GM18861 (cell line): ENCODE data around the gene MBD3.
A peak's percentile ranks its signal among the peaks of the same experiment; 100 is the strongest.

Source experiments
- ATAC-seq: cut with Tn5 transposase; IDR thresholded peaks from one replicate; pipeline ENCODE4 v1.9.1; 2021; ENCODE audit not compliant: unreplicated experiment

MBD3 gene

DNA sequence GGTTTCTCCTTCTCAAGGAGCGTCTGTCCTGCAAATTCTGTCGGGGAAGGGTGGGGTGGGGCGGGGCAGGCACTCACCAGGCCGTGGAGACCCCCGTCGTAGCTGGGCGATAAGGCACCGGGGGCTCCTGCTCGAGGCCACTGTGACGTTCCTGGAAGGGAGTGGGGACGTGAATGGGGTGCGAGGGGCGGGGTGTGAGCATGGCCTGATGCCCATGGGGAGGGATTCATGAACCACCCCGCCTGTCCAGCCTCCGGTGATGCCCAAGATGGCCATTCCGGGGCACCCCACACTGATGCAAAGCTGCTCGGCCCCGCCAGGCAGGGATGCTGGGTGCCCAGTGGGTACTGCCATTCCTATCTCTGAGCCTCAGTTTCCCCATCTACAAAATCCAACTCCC lies 27.0 kb upstream of the MBD3 start:
- ATAC-seq, result no peak

DNA sequence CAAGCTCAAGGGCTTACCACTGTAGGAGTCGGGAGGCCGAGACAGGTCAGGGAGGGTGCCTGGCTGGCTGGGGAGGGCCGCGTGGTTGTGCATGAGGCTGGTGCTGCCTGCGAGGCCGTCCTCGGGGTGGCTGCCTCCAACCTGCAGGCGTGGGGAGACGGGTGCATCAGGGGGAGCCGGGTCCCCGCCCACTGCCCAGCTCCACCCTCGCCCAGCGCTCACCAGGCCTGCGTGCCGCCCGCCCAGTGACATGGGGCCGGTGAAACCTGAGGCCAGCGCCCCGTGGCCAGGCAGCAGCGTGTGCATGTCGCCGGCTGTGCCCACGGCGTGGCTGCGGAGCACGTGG lies 26.4 kb upstream of the MBD3 start:
- ATAC-seq, result no peak

DNA sequence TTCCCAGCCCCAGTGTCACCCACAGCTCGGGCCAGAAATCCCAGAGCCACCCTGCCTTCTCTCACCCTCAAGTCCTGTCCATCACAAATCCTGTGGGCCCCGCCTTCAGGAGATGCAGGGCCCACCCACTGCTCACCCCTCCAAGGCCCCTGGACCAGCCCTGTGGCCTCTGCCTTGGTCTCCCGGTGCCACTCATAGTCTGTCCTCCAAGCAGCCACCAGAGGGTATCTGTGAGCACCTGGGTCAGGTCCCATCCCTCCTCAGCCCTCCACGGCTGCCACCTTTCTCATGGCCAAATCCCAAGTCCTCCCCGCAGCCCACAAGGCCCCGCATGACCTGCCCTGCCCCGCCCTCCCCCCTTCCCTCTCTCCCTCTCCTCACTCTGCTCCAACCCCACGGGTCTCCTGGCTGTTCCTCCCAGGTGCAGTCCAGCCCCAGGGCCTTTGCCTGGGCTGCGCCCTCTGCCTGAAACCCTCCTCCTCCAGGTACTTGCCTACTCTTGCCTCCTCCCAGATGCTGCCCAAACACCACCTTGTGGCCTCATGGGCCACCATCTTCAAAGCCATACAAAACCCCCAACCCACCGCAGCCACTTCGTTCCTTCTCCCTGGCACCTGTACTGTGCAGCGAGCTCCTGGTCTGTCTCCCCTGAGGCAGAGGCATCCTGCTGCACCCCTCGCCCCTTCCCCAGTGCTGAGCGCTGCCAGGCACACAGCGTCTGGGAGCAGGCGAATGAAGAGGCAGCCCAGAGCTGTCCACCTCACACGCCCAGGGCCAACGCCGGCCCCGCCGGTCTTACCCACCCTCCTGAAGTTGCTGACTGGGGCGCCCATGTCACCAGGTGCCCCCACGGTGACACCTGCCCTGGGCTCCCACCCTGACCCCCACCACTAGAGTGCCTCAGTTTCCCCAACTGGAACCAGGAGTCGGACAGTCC lies 25.8 kb upstream of the MBD3 start:
- ATAC-seq, result no peak

DNA sequence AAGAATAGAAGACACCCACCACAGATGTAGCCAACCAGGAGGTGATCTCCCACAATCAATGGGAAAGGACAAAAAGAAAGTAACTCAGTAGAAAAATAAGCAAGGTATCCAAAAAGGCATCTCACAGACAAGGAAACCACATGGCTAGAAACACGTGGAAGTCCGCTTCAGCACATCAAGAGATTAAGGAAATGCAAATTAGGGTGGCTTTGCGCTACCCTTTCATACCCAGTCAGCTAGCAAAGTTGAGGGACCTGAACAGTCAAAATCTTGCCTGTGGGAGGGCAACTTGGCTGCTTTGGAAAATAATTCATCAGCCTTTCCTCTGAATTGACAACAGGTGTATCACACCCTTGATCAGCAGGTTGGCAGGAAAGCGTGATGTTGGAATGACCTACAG lies 24.2 kb upstream of the MBD3 start:
- no peak for ATAC-seq

DNA sequence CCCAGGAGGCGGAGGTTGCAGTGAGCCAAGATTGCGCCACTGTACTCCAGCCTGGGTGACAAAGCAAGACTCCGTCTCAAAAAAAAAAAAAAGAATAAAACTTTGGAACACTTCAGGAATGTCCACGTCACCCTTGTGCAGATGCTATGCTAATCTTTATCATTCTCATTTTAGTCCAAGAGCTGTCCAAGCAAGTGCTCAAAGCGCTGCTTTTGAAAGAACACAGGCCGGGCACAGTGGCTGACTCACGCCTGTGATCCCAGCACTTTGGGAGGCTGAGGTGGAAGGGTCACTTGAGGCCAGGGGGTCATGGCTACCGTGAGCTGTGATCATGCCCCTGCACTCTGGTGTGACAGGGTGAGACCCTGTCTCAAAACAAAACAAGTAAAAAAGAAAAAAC lies 23.7 kb upstream of the MBD3 start:
- no peak for ATAC-seq

DNA sequence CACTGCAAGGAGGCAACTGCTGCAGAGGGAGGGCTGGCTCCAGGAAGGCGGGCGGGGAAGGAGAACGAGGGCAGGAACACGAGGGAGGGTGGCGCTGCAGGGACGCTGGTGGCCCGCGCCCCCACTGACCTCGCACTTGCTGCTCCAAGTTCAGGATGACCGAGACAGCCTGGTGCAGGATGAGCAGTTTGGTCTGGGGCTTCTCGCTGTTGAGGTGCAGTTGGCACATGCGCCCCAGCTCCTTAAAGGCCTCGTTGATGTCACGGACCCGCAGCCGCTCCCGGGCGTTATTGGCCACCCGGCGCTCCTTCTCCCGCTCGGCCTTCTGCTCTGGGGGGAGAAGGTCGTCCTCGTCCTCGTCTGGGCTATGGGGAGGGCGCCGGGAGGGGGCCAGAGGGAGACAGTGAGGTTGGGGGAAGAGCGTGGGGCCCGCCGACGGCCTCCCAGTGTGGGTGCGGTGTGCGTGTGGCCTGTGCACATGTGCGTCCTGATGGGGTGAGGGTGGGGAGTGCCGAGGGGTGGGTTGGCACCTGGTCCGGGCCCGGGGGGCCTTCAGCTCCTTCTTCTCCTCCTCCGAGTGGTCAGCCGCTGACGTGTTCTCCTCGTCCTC lies 22.6 kb upstream of the MBD3 start:
- no peak for ATAC-seq

DNA sequence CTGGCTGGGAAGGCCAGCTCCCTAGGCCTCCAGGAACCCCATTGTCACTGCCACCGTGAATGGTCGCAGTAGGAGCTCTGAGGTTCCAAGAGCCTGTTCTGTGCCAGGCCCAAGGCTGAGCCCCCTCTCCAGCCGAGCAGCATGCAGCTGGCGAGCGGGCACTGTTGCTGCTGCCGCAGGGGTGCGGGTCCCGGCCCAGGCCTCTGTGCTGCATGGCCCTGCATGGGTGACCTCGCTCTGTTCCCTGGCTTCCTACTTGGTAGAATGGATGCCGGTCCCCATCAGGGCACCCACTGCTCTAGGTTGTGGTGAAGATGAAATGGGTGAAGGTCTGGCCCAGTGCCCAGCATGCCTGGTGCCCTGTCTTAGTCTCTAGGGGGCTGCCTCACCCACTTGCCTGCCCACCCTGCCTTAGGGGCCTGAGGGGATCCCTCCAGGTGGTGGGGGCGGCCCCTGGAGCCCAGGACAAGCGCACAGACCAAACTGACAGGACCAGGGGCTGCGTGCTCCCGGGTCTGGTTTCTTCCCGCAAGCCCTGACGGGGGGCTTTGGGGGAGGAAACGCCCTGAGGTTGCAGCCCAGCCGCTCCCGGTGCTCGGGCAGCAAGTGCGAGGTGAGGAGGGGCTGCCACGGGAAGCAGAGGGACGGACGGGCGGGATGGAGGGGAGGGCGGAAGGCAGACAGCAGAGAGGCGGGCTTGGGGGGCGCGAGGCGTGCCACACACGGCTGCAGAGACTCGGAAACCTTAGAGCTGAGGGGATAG lies 21.3 kb upstream of the MBD3 start:
- ATAC-seq, result no peak

DNA sequence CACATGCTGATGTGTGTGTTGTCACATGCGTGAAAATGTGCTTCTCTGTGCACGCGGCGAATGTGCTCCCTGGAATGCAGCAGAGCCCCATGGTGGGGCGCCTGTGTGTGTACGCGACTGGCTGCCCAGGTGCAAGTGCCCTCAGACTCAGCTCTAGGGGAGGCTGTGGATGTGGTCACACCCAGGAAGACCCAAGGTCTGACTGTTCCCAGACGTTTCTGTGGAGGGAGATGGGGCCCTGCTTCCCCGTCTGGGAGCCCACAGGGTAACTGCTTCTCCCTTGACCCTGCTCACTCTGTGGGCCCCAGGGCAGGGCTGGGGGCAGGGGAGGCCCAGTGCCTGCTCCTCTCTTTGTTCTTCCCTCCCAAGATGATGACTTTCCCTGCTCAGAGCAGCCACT lies 20.5 kb upstream of the MBD3 start:
- ATAC-seq, result no peak

DNA sequence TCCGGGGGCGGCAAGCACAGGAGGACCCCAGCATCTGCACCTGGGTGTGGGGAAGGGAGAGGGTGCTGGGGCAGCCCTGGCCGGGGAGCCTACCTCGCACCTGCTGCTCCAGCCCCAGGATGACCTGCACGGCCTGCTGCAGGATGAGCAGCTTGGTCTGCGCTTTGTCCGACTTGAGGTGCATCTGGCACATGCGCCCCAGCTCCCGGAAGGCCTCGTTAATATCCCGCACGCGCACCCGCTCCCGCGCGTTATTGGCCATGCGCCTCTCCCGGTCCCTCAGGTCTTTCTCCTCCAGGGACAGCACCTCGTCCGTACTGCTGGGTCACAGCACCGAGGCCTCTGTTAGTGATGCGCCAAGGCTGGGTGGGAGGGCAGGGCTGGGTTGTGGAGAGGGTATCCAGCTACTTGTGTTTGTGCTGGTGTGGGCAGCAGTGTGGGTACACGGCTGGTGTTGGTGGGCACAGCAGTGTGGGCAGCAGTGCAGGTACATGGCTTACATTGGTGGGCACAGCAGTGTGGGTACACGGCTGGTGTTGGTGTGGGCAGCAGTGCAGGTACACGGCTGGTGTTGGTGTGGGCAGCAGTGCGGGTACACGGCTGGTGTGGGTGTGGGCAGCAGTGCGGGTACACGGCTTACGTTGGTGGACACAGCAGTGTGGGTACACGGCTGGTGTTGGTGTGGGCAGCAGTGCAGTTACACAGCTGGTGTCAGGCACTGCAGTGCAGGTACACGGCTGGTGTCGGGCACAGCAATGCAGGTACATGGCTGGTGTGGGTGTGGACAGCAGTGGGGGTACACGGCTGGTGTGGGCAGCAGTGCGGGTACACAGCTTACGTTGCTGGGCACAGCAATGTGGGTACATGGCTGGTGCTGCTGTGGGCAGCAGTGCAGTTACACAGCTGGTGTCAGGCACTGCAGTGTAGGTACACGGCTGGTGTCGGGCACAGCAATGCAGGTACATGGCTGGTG lies 19.7 kb upstream of the MBD3 start:
- no peak for ATAC-seq

DNA sequence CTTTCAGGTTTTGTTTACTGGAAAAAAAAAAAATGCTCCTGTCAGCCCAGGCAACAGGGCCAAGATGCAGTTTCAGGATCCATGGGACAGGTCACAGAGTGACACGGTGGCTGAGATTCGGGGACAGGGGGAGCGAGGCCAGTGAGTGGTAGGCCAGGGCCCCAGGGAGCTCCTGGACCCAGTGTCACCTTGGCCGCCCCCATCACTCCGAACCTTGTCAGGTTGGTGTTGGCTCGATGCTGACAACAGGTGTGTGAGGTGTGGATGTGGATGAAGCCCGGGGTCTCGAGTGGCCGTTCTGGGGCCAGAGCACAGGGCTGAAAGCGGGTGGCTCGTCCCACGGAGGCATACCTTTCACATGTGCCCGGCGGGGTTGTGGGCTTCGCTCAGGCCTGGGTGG lies 18.7 kb upstream of the MBD3 start:
- no peak for ATAC-seq

DNA sequence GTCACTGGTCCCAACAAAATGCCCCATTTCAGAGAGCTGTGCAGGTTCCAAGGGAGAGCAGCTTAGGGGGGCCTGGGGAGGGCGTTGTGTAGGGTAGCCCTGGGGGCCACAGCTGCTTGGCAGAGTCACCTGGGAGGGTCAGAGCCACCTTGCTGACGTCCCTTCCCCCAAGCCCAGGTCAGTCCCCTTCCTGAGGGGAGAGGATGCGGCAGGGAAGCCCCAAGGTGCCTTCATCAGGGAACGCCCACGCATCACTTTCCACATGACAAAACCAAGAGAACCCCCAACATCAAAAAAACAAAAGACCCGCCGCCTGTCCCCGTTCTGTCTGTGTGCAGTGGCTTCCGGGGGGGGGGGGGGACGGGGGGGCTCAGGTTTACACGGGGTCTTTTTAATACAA lies 17.9 kb upstream of the MBD3 start:
- no peak for ATAC-seq

DNA sequence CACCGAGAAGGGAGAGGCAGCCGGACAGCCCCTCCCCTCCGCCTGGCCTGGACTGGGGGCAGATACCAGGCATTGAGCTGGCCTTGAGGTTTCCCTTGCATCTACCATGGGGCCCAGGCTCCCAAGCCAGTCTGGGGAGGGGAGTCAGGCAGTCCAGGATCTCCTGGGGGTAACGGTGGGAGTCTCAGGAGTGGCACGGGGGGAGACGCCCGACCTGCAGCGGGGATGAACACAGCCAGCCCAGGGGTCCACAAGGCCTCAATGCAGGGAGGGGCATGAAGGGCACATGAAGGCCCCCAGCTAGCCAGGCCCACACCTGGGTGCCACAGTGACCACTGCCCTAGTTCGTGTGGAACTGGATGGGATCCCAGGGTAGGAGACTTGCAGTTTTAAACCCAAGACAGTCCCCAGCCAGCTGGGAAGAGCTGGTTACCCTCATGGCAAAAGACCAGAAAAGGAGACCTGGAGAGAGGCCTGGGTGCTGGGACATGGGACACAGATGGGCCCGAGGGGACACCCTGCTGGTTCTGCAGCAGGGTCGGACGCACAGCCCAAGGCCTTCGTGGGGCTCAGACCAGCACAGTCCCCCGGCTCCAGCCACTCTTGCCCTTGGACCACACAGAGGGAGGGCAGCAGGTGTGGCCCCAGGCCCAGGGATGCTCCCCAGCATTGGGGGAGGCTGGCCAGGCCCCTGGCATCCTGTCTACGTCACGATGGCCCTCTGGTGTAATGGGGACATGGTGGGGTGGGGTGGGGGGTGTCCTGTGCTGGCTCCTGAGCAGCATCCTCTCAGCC lies 17.2 kb upstream of the MBD3 start:
- no peak for ATAC-seq

DNA sequence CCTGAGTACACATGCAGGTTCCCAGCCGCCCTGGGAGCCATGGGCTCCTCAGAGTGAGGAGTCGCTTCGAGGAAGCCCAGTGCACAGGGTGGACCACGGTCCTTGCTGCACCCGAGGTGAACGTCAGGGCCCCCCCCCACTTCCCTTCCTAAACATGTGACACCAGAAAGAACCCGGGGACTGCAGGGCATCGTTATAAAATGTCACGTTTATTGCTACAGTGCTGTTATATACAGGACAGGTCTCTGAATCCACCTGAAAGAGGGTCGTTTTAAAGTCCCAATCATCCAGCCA lies 16.4 kb upstream of the MBD3 start:
- no peak for ATAC-seq

DNA sequence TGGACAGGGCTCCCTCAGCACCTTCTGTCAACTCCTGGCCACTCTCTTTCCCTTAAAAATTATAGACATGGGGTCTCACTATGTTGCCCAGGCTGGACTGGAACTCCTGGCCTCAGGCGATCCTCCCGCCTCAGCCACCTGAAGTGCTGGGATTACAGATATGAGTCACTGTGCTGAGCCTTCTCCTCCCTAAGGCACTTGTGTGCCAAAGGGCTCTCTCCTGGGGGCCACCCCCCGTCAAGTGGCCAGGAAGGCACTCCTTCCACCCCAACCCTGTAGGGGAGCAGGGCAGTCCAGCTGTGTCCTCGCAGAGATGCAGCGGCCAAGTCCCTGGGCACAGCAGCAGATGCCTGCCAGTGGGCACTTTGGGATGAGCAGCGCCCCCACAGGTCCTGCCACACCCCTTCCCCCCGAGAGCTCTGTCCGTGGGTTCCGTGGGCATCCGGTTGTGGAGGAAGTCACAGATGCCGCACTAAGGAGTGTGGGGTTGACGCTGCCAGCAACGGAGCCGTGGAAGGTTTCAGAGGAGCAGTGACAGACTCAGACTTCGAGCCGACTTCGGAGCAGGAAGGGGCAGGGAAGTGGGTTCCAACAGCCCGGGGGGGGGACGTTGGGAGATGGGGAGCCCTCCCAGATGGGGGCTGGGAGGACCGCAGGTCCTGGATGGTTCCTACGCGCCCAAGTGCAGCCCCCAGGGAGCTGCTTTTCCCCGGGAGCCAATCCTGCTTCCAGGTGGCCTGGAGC lies 15.9 kb upstream of the MBD3 start:
- no peak for ATAC-seq

DNA sequence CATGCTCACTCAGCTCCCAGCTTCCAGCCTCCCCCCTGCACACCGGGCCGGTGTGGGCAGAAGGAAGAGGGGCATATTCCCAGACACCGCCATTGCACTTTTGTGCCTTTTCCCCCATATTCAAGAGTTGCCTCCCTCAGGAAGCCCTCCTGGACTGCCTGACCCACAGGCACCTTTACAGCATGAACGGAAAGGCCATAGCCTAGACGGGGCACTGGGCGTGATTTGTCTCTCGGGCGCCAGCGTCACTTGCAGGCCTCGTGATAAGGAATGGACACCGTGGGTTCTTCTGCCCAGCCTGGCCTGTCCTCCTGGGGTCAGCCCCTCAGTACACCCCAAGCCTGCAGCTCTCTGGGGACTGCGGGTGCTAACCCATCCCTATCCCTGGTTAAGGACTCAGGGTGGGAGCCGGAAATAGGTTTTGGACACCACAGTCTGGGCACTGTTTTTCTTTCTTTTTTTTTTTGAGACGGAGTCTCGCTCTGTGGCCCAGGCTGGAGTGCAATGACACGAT lies 13.5 kb upstream of the MBD3 start:
- no peak for ATAC-seq

DNA sequence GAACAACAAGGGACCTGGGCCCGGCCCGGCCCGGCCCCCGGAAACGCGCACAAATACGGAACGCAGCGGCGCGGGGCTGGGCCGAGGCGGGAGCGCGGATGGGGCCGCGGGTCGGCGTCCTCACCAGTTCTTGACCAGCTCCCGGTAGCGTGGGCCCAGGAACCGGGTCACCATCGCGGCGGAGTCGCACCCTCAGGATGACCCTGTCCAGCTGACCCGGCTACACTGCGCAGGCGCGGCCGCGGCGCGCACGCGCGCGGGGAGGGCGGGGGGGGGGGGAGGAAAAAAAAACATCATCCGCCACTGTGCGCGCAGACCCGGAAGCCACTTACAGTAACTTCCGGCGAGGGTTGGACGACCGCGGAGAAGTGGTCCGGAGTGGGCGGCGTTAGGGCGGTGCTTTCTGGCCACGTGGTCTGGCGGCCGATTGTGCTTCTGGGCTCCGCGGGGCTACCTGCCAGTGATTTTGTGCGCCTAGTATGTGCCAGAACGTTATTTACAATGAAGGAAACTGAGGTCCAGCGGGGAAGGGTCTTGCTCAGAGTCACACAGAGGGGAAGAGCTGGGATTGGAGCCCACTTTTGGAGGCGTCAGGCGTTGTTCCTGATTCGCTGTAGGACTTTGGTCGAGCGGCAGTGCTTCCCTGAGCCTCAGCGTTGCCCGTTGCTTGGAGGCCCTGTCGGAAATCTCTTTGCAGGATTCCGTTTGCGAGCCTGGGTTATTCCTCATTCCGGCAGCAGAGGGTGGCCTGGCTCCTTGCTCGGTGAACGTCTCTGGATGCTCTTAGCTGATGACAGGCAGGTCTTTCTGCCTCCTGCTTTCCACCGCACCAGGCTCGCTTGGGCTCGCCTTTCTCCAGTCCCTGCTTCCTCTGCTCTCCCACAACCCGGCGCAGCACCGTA lies 12.8 kb upstream of the MBD3 start, which contains the start of gene UQCR11:
Gene UQCR11, minus strand, starts transcription at position 227 of the 902 bp plus-strand sequence. Its CDS starts 53 bp downstream, at position 174.
- ATAC-seq, result peak; percentile 71

DNA sequence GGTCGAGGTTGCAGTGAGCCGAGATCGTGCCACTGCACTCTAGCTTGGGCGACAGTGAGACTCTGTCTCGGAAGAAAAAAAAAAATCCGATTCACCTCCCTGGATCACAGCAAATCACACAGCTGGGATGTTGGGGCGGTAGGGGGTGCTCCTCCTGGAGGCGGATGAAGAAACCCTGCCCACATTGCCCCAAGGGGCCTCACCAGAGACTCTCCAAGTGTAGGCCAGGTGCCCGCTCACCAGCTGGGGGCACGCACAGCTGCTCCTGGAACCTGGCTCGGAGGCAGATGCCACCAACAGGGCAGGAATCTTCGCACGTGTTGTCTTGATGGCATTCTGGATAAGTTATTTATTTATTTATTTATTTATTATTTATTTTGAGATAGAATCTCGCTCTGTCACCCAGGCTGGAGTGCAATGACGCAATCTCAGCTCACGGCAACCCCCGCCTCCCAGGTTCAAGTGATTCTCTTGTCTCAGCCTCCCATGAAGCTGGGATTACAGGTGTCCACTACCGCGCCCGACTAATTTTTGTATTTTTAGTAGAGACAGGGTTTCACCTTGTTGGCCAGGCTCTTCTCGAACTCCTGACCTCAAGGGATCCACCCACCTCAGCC lies 9.5 kb upstream of the MBD3 start:
- ATAC-seq, result no peak

DNA sequence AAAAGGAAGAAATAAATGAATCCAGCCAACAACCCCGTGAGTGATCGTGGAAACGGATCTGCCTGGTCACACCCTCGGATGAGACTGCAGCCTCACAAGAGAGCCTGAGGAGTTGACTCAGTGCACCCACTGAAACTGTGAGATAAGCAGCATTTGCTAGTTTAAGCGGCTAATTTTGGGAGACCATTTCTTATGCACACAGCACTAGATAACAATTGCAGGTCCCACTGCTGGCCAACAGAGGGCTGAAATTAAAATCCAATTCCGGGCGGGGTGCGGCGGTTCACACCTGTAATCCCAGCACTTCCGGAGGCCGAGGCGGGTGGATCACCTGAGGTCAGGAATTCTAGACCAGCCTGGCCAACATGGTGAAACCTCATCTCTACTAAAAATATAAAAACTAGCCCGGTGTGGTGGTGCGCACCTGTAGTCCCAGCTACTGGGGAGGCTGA lies 9.0 kb upstream of the MBD3 start:
- no peak for ATAC-seq
